OCI-LY3 (cell line): ENCODE results near the gene GTSE1.

Experiments
- CTCF ChIP-seq: fragments of 200-600, 300-600 bp; sonication (generic); IDR thresholded peaks from 2 replicates; pipeline ENCODE4 v1.5.1; 2014; ENCODE audit warnings: antibody characterized with exemption, low read length, low read depth
- EZH2phosphoT487 ChIP-seq: fragments of 200-600 bp; shearing (Covaris generic); IDR thresholded peaks from 2 replicates; pipeline ENCODE4 v1.6.1; 2018; ENCODE audit warnings: antibody characterized with exemption, mixed run types, low read depth

- TF ChIP-seq CTCF (no peak), EZH2phosphoT487 (no peak)
Measured at GRCh38 chr22:46292173-46292572, 4.5 kb upstream of the GTSE1 start.
